PFSK-1 (cell line): ENCODE measurements around the gene ABCA1.

ENCODE experiments used
- FOXP2 ChIP-seq: optimal IDR thresholded peaks from 2 replicates; pipeline ENCODE3; 2011; ENCODE audit warnings: borderline replicate concordance, control low read depth, inconsistent platforms; ENCODE audit not compliant: insufficient read depth; ENCODE audit errors: extremely low read length, extremely low read depth
- POLR2AphosphoS5 ChIP-seq: IDR thresholded peaks from 2 replicates; pipeline ENCODE4 v1.6.1; 2012; ENCODE audit warnings: low read depth, mild to moderate bottlenecking, control low read depth, low read length, moderate library complexity
- REST ChIP-seq, 2 experiments: IDR thresholded peaks; 2 replicates each; pipeline versions ENCODE4 v1.6.1 to v1.8.0; 2011 to 2012; ENCODE audit warnings: low read depth in 2 of 2, low read length in 2 of 2, control low read depth in 1 of 2, inconsistent platforms in 1 of 2, mild to moderate bottlenecking in 1 of 2, moderate library complexity in 1 of 2; ENCODE audit not compliant: insufficient read depth in 1 of 2
- SIN3A ChIP-seq: IDR thresholded peaks from 2 replicates; pipeline ENCODE4 v1.6.1; 2012; ENCODE audit warnings: mild to moderate bottlenecking, low read length, moderate library complexity, borderline replicate concordance; ENCODE audit not compliant: insufficient read depth
- TAF1 ChIP-seq: IDR thresholded peaks from 2 replicates; pipeline ENCODE4 v1.6.1; 2012; ENCODE audit warnings: low read length, control low read depth, borderline replicate concordance; ENCODE audit not compliant: insufficient read depth

GRCh38 chr9:104851546-104851920, 76.4 kb downstream of the ABCA1 start:
- TF ChIP-seq SIN3A (no peak), TAF1 (no peak), POLR2AphosphoS5 (no peak), REST (IDR thresholded peaks at IDR 0.05; ENCODE audit: insufficient read depth in 1 of 2, low read depth in 2 of 2, low read length in 2 of 2) (no peak), FOXP2 (no peak)
